Measurements from ENCODE around the gene MCOLN3. TPM values are rescaled to one million over a fixed set of nuclear protein-coding genes. Genes with fewer than 3 reads are reported as not detected.

Gene MCOLN3
- polyA plus RNA-seq, 1 of the 3 experiments (the other 2 are of a cell fraction) = not detected

GRCh38 chr1:85030536-85030935, 17.8 kb downstream of the MCOLN3 start (continued):
- no peak for TF ChIP-seq USF1 (IDR thresholded peaks at IDR 0.05; ENCODE audit: borderline replicate concordance, low read depth)

DNA sequence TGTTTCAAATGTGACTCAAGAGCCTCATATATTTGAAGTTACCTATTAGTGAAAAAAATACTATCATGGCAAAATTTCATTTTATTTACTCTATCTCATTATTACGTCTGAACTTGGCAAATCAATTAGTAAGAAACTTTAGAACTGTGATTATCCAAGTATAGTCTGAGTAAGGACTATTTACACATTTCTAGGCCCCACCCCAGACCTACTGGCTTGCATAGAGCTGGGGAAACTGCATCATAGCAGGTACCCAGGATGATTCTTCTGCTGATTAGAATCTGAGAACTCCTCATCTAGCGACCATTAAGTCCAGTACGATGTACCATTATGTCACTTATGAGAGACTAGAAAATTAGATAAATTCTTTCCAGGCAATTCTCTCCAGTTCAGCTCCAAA, 20.1 kb downstream of the MCOLN3 start:
- WGBS (ENCODE audit: low lambda C conversion rate) = 18% methylated on average over 3 of the region's 3 CpGs
- CTCF ChIA-PET = interaction anchor here (0.9 to 2.3 kb wide), 8 partner anchors 9 to 272 kb away, joined by 3 to 27 read pairs (median 4); no protein-coding TSS in a partner anchor

More for the DNA sequence above, 20.1 kb downstream of the MCOLN3 start:
- H4K20me1 ChIP-seq (ENCODE audit: insufficient read depth) = no peaks in the 10 kb centered on the region
- no peaks in the 10 kb centered on the region; the same call in 1 of the 2 replicates for H3K27me3 ChIP-seq (ENCODE audit: insufficient read depth)
- H3K36me3 ChIP-seq (replicated peaks in 1 of 2; ENCODE audit: control insufficient read depth in 1 of 2, insufficient read depth in 2 of 2, low read length in 1 of 2) = no peaks in the 10 kb centered on the region
- no peaks in the 10 kb centered on the region for H3F3A ChIP-seq (replicated peaks; ENCODE audit: insufficient read depth)
- H3K9me2 ChIP-seq = no peaks in the 10 kb centered on the region
- H3K79me2 ChIP-seq (ENCODE audit: insufficient read depth) = no peaks in the 10 kb centered on the region
- no peak overlapping the region for H3K4me2 ChIP-seq
- H3K27ac ChIP-seq (ENCODE audit: low read depth in 2 of 2, low read length in 1 of 2) = no peak overlapping the region
- H3K9me3 ChIP-seq = no peaks in the 10 kb centered on the region
- no peak for DNase-seq
- POLR2A ChIA-PET = no interaction called here
- no peak overlapping the region for H3K9ac ChIP-seq
- no peaks in the 10 kb centered on the region for H3K4me1 ChIP-seq (ENCODE audit: control insufficient read depth in 1 of 2, insufficient read depth in 2 of 2, low read depth in 1 of 2, low read length in 1 of 2)
- no peak overlapping the region for H2AFZ ChIP-seq (ENCODE audit: low read depth)
- TF ChIP-seq GATA2 (CRISPR knock-in tag; IDR thresholded peaks at IDR 0.05) = no peak
- no peak for TF ChIP-seq FOXM1 (IDR thresholded peaks at IDR 0.05; ENCODE audit: low read depth)
- no peak for TF ChIP-seq CHD2 (IDR thresholded peaks at IDR 0.05; ENCODE audit: low read length, partially characterized antibody)
- no peak for TF ChIP-seq RFX5 (IDR thresholded peaks at IDR 0.05; ENCODE audit: low read length)
- TF ChIP-seq FOSL2 (IDR thresholded peaks at IDR 0.05; ENCODE audit: borderline replicate concordance, low read depth) = no peak
- no peak for TF ChIP-seq GABPA (IDR thresholded peaks at IDR 0.05; ENCODE audit: low read depth)
- TF ChIP-seq IRF3 (IDR thresholded peaks at IDR 0.05; ENCODE audit: low read depth, low read length) = no peak
- TF ChIP-seq RXRA (IDR thresholded peaks at IDR 0.05; ENCODE audit: borderline replicate concordance, low read depth) = no peak
- no peak for TF ChIP-seq YY1 (IDR thresholded peaks at IDR 0.05; ENCODE audit: low read depth)
- TF ChIP-seq, protein P1, sequence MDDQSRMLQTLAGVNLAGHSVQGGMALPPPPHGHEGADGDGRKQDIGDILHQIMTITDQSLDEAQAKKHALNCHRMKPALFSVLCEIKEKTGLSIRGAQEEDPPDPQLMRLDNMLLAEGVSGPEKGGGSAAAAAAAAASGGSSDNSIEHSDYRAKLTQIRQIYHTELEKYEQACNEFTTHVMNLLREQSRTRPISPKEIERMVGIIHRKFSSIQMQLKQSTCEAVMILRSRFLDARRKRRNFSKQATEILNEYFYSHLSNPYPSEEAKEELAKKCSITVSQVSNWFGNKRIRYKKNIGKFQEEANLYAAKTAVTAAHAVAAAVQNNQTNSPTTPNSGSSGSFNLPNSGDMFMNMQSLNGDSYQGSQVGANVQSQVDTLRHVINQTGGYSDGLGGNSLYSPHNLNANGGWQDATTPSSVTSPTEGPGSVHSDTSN (IDR thresholded peaks at IDR 0.05) = no peak
- no peak for TF ChIP-seq EP300 (IDR thresholded peaks at IDR 0.05; ENCODE audit: borderline replicate concordance in 1 of 2, low read depth in 1 of 2, low read length in 1 of 2)
- TF ChIP-seq, protein P2, sequence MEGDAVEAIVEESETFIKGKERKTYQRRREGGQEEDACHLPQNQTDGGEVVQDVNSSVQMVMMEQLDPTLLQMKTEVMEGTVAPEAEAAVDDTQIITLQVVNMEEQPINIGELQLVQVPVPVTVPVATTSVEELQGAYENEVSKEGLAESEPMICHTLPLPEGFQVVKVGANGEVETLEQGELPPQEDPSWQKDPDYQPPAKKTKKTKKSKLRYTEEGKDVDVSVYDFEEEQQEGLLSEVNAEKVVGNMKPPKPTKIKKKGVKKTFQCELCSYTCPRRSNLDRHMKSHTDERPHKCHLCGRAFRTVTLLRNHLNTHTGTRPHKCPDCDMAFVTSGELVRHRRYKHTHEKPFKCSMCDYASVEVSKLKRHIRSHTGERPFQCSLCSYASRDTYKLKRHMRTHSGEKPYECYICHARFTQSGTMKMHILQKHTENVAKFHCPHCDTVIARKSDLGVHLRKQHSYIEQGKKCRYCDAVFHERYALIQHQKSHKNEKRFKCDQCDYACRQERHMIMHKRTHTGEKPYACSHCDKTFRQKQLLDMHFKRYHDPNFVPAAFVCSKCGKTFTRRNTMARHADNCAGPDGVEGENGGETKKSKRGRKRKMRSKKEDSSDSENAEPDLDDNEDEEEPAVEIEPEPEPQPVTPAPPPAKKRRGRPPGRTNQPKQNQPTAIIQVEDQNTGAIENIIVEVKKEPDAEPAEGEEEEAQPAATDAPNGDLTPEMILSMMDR (IDR thresholded peaks at IDR 0.05) = no peak
- no peak for TF ChIP-seq ZBTB33 (IDR thresholded peaks at IDR 0.05; ENCODE audit: borderline replicate concordance, low read depth)
- no peak overlapping the region for H3K4me3 ChIP-seq (ENCODE audit: low read depth in 2 of 2, low read length in 1 of 2)

All from SK-N-SH (cell line).